HG03095 (cell line): Measurements from ENCODE around the gene MALL.
"Not testable (repeated sequence)": the region's sequence is repeated elsewhere in the genome, so short reads cannot be mapped to it uniquely, and the experiment has no call there.

Experiments
- ATAC-seq: cut with Tn5 transposase; IDR thresholded peaks from one replicate; pipeline ENCODE4 v1.9.1; 2021; ENCODE audit warnings: moderate library complexity; ENCODE audit not compliant: unreplicated experiment

The MALL gene

GRCh38 chr2:110099471-110100225 is 16.0 kb downstream of the MALL start:
- ATAC-seq: no peak

GRCh38 chr2:110099038-110099425 is 16.6 kb downstream of the MALL start:
- ATAC-seq: no peak

GRCh38 chr2:110097506-110098220 is 18.0 kb downstream of the MALL start:
- no peak for ATAC-seq

- ATAC-seq: no peak
Observed at GRCh38 chr2:110095994-110096633, 19.5 kb downstream of the MALL start.

GRCh38 chr2:110094884-110095534 is 20.6 kb downstream of the MALL start:
- ATAC-seq: not testable (repeated sequence)

- not testable (repeated sequence) for ATAC-seq
Observed at GRCh38 chr2:110093924-110094323, 21.7 kb downstream of the MALL start.

GRCh38 chr2:110090164-110090563 is 25.5 kb downstream of the MALL start:
- ATAC-seq: not testable (repeated sequence)

- ATAC-seq: not testable (repeated sequence)
Observed at GRCh38 chr2:110083757-110084156, 31.9 kb downstream of the MALL start.

- not testable (repeated sequence) for ATAC-seq
Observed at GRCh38 chr2:110083162-110083561, 32.5 kb downstream of the MALL start.

GRCh38 chr2:110078104-110078503 is 37.5 kb downstream of the MALL start:
- ATAC-seq: not testable (repeated sequence)

- ATAC-seq: not testable (repeated sequence)
Observed at GRCh38 chr2:110075896-110076295, 39.7 kb downstream of the MALL start.

GRCh38 chr2:110069869-110070268 is 45.8 kb downstream of the MALL start:
- ATAC-seq: not testable (repeated sequence)

- not testable (repeated sequence) for ATAC-seq
Observed at GRCh38 chr2:110068153-110068552, 47.5 kb downstream of the MALL start.

- not testable (repeated sequence) for ATAC-seq
Observed at GRCh38 chr2:110062332-110062731, 53.3 kb downstream of the MALL start.

- not testable (repeated sequence) for ATAC-seq
Observed at GRCh38 chr2:110060550-110060949, 55.1 kb downstream of the MALL start.

GRCh38 chr2:110059694-110060358 is 55.8 kb downstream of the MALL start:
- ATAC-seq: not testable (repeated sequence)

GRCh38 chr2:110059009-110059693 is 56.5 kb downstream of the MALL start:
- not testable (repeated sequence) for ATAC-seq

- ATAC-seq: not testable (repeated sequence)
Observed at GRCh38 chr2:110058034-110058433, 57.6 kb downstream of the MALL start.

GRCh38 chr2:110055819-110056408 is 59.7 kb downstream of the MALL start:
- ATAC-seq: not testable (repeated sequence)
